H9 (cell line): ENCODE results near the gene CD3G. TPM values are rescaled to one million over a fixed set of nuclear protein-coding genes. Genes with fewer than 3 reads are reported as not detected.

Experiments used
- DNase-seq: peaks from one replicate; pipeline ENCODE4 v3.0.0-alpha.2; 2017
- H2AFZ ChIP-seq: one replicate; pipeline ENCODE4 v1.6.1; 2013; ENCODE audit warnings: mild to moderate bottlenecking, low read length, control low read depth, moderate library complexity
- H2AK5ac ChIP-seq: 2 replicates; pipeline ENCODE4 v1.6.1; 2013; ENCODE audit warnings: low read length, control low read depth, mixed read lengths; ENCODE audit not compliant: insufficient read length
- H2BK120ac ChIP-seq: one replicate; pipeline ENCODE4 v1.6.1; 2013; ENCODE audit warnings: low read depth, mild to moderate bottlenecking, low read length, control low read depth, inconsistent platforms; ENCODE audit not compliant: poor library complexity, severe bottlenecking
- H2BK12ac ChIP-seq: 2 replicates; pipeline ENCODE4 v1.6.1; 2013; ENCODE audit warnings: low read length, control low read depth, mixed read lengths, low read depth; ENCODE audit not compliant: insufficient read length
- H2BK15ac ChIP-seq: 2 replicates; pipeline ENCODE4 v1.6.1; 2013; ENCODE audit warnings: low read depth, low read length, control low read depth
- H2BK20ac ChIP-seq: one replicate; pipeline ENCODE4 v1.6.1; 2013; ENCODE audit warnings: low read depth, mild to moderate bottlenecking, low read length, control low read depth, inconsistent platforms; ENCODE audit not compliant: poor library complexity, severe bottlenecking
- H2BK5ac ChIP-seq: 2 replicates; pipeline ENCODE4 v1.6.1; 2013; ENCODE audit warnings: low read length, control low read depth, mixed read lengths; ENCODE audit not compliant: insufficient read length
- H3K14ac ChIP-seq: 2 replicates; pipeline ENCODE4 v1.6.1; 2013; ENCODE audit warnings: low read length, control low read depth; ENCODE audit not compliant: insufficient read depth
- H3K18ac ChIP-seq: 2 replicates; pipeline ENCODE4 v1.6.1; 2013; ENCODE audit warnings: low read depth, mild to moderate bottlenecking, mixed read lengths, low read length, control low read depth; ENCODE audit not compliant: insufficient read length
- H3K23ac ChIP-seq: 2 replicates; pipeline ENCODE4 v1.6.1; 2013; ENCODE audit warnings: low read length, control low read depth, mixed read lengths, low read depth; ENCODE audit not compliant: insufficient read length
- H3K23me2 ChIP-seq: 2 replicates; pipeline ENCODE4 v1.6.1; 2013; ENCODE audit warnings: low read depth, mild to moderate bottlenecking, mixed read lengths, low read length, control low read depth; ENCODE audit not compliant: insufficient read length, poor library complexity, severe bottlenecking
- H3K27ac ChIP-seq: 2 replicates; pipeline ENCODE4 v1.5.1; 2013; ENCODE audit warnings: low read length, control low read depth, mixed read lengths, low read depth; ENCODE audit not compliant: insufficient read length
- H3K27me3 ChIP-seq: 2 replicates; pipeline ENCODE4 v1.6.1; 2013; ENCODE audit warnings: low read length, control low read depth, inconsistent platforms; ENCODE audit not compliant: insufficient read depth
- H3K4ac ChIP-seq: 2 replicates; pipeline ENCODE4 v1.6.1; 2013; ENCODE audit warnings: low read depth, mild to moderate bottlenecking, control low read depth, inconsistent platforms, low read length, moderate library complexity
- H3K4me1 ChIP-seq: 2 replicates; pipeline ENCODE4 v1.6.1; 2013; ENCODE audit warnings: low read length, control low read depth, inconsistent platforms; ENCODE audit not compliant: insufficient read depth
- H3K4me2 ChIP-seq: 2 replicates; pipeline ENCODE4 v1.6.1; 2013; ENCODE audit warnings: low read length, control low read depth, mixed read lengths; ENCODE audit not compliant: insufficient read length, insufficient read depth
- H3K56ac ChIP-seq: 2 replicates; pipeline ENCODE4 v1.6.1; 2013; ENCODE audit warnings: low read depth, mild to moderate bottlenecking, mixed read lengths, low read length, control low read depth; ENCODE audit not compliant: insufficient read length
- H3K79me1 ChIP-seq: 2 replicates; pipeline ENCODE4 v1.6.1; 2013; ENCODE audit warnings: low read depth, mild to moderate bottlenecking, moderate library complexity, low read length, control low read depth, inconsistent platforms; ENCODE audit not compliant: insufficient read depth, poor library complexity, severe bottlenecking
- H3K79me2 ChIP-seq: 2 replicates; pipeline ENCODE4 v1.6.1; 2013; ENCODE audit warnings: low read length, control low read depth, inconsistent platforms; ENCODE audit not compliant: insufficient read depth
- H3K9ac ChIP-seq: 2 replicates; pipeline ENCODE4 v1.6.1; 2013; ENCODE audit warnings: low read length, control low read depth, mixed read lengths; ENCODE audit not compliant: insufficient read length; ENCODE audit errors: extremely low read depth
- H3K9me3 ChIP-seq: one replicate; pipeline ENCODE4 v1.6.1; 2013; ENCODE audit warnings: low read depth, low read length, inconsistent platforms; ENCODE audit not compliant: control insufficient read depth
- H3T11ph ChIP-seq: one replicate; pipeline ENCODE4 v1.6.1; 2013; ENCODE audit warnings: mild to moderate bottlenecking, low read length, control low read depth, inconsistent platforms
- H4K20me1 ChIP-seq: one replicate; pipeline ENCODE4 v1.6.1; 2013; ENCODE audit not compliant: control insufficient read depth, insufficient read length, insufficient read depth
- H4K5ac ChIP-seq: 2 replicates; pipeline ENCODE4 v1.6.1; 2013; ENCODE audit warnings: low read depth, mild to moderate bottlenecking, mixed read lengths, low read length, control low read depth; ENCODE audit not compliant: insufficient read length
- H4K8ac ChIP-seq: replicated peaks from 2 replicates; pipeline ENCODE4 v1.6.1; 2013; ENCODE audit warnings: low read length, control low read depth, mixed read lengths, low read depth; ENCODE audit not compliant: insufficient read length
- H4K91ac ChIP-seq: 2 replicates; pipeline ENCODE4 v1.6.1; 2013; ENCODE audit warnings: low read depth, mild to moderate bottlenecking, moderate library complexity, mixed read lengths, low read length, control low read depth; ENCODE audit not compliant: insufficient read length
- H3K27ac Mint-ChIP-seq, 3 experiments: 2 replicates in 2 of 3; 3 replicates in 1 of 3; pipeline ENCODE4 v1.8.0; 2020 to 2021; ENCODE audit warnings: mixed read lengths in 3 of 3, mild to moderate bottlenecking in 1 of 3, moderate library complexity in 1 of 3
- H3K27me3 Mint-ChIP-seq: 2 replicates; pipeline ENCODE4 v1.8.0; 2021; ENCODE audit warnings: low read depth, mild to moderate bottlenecking, moderate library complexity, mixed read lengths
- H3K36me3 Mint-ChIP-seq, 3 experiments: 2 replicates in 2 of 3; 3 replicates in 1 of 3; pipeline ENCODE4 v1.8.0; 2020 to 2021; ENCODE audit warnings: low read depth in 3 of 3, mixed read lengths in 3 of 3; ENCODE audit not compliant: insufficient read depth in 1 of 3
- H3K4me1 Mint-ChIP-seq, 2 experiments: 2 replicates each; pipeline ENCODE4 v1.8.0; 2020; ENCODE audit warnings: mixed read lengths in 2 of 2
- H3K4me3 Mint-ChIP-seq, 2 experiments: 2 replicates in 1 of 2; 3 replicates in 1 of 2; pipeline ENCODE4 v1.8.0; 2020 to 2021; ENCODE audit warnings: mild to moderate bottlenecking in 2 of 2, mixed read lengths in 2 of 2, moderate library complexity in 1 of 2
- H3K9me3 Mint-ChIP-seq, 2 experiments: 2 replicates in 1 of 2; 3 replicates in 1 of 2; pipeline ENCODE4 v1.8.0; 2020; ENCODE audit warnings: mild to moderate bottlenecking in 2 of 2, mixed read lengths in 2 of 2, moderate library complexity in 1 of 2
- CTCF ChIP-seq: fragments of 200-600 bp; sonication (generic); conservative IDR thresholded peaks from 3 replicates; pipeline ENCODE4 v1.8.0; 2021; ENCODE audit warnings: antibody characterized with exemption, mild to moderate bottlenecking
- WGBS: extraction: QIAGEN DNeasy Blood & Tissue Kit; methylation state at CpG from one replicate; pipeline ENCODE4 v1.1.7; 2013; ENCODE audit warnings: missing lambda C conversion rate, low lambda C conversion rate, mixed read lengths; ENCODE audit not compliant: insufficient read length; ENCODE audit errors: extremely low coverage; 5-methylcytosine and 5-hydroxymethylcytosine counted together
- total RNA-seq: library from RNA; stranded (reverse); gene quantifications from 2 replicates; pipeline ENCODE4 v1.2.1, GENCODE V29; 2021

The CD3G gene
- total RNA-seq, 1 experiment from 2014 or later = not detected

- no peak overlapping the region for H3K27ac ChIP-seq
- WGBS = no CpG with 5 or more reads among the region's 3 CpGs
- DNase-seq = no peak
- H2AK5ac ChIP-seq = no peak overlapping the region
- no peaks in the 10 kb centered on the region for H3K27me3 ChIP-seq
- no peak overlapping the region for H4K5ac ChIP-seq
- no peak overlapping the region for H4K91ac ChIP-seq
- no peak overlapping the region for H2AFZ ChIP-seq
- no peaks in the 10 kb centered on the region for H3K9me3 ChIP-seq
- no peak overlapping the region for H3K56ac ChIP-seq
- no peaks in the 10 kb centered on the region for H4K20me1 ChIP-seq
- no peak for TF ChIP-seq CTCF
- H3T11ph ChIP-seq = no peak overlapping the region
- H3K23me2 ChIP-seq = peaks cover 1% of the 10 kb centered on the region
- no peak overlapping the region for H3K4ac ChIP-seq
- no peaks in the 10 kb centered on the region for H3K79me1 ChIP-seq
- no peak overlapping the region for H2BK5ac ChIP-seq
- Mint-ChIP-seq H3K36me3 (no peaks in the 10 kb centered on the region), H3K9me3 (no peaks in the 10 kb centered on the region), H3K27me3 (peaks cover 29% of the 10 kb centered on the region), H3K4me3 (no peak overlapping the region), H3K27ac (no peak overlapping the region), H3K4me1 (peaks cover 15 to 17% of the 10 kb centered on the region in 2 experiments)
- H4K8ac ChIP-seq = no peak overlapping the region
- no peak overlapping the region for H2BK20ac ChIP-seq
- H3K4me2 ChIP-seq = no peak overlapping the region
- no peak overlapping the region for H3K18ac ChIP-seq
- no peak overlapping the region for H2BK120ac ChIP-seq
- no peak overlapping the region for H3K14ac ChIP-seq
- peaks cover 3% of the 10 kb centered on the region; the same call in 1 of the 2 replicates for H3K4me1 ChIP-seq
- H3K9ac ChIP-seq = no peak overlapping the region
- no peaks in the 10 kb centered on the region for H3K79me2 ChIP-seq
- H2BK15ac ChIP-seq = no peak overlapping the region
- H3K23ac ChIP-seq = no peak overlapping the region
- no peak overlapping the region for H2BK12ac ChIP-seq
Observed at GRCh38 chr11:118310271-118310670, 33.9 kb upstream of the CD3G start.
